OCI-LY3 (cell line): ENCODE results near the gene RAP1GAP.

Experiments used
- EZH2phosphoT487 ChIP-seq: fragments of 200-600 bp; shearing (Covaris generic); IDR thresholded peaks from 2 replicates; pipeline ENCODE4 v1.6.1; 2018; ENCODE audit warnings: antibody characterized with exemption, mixed run types, low read depth
- TF ChIP-seq, protein P1 (sequence below): fragments of 200-600, 300-600 bp; sonication (generic); IDR thresholded peaks from 2 replicates; pipeline ENCODE4 v1.5.1; 2014; ENCODE audit warnings: antibody characterized with exemption, low read length, low read depth

GRCh38 chr1:21573475-21573874 is 95.7 kb downstream of the RAP1GAP start:
- TF ChIP-seq, protein P1, sequence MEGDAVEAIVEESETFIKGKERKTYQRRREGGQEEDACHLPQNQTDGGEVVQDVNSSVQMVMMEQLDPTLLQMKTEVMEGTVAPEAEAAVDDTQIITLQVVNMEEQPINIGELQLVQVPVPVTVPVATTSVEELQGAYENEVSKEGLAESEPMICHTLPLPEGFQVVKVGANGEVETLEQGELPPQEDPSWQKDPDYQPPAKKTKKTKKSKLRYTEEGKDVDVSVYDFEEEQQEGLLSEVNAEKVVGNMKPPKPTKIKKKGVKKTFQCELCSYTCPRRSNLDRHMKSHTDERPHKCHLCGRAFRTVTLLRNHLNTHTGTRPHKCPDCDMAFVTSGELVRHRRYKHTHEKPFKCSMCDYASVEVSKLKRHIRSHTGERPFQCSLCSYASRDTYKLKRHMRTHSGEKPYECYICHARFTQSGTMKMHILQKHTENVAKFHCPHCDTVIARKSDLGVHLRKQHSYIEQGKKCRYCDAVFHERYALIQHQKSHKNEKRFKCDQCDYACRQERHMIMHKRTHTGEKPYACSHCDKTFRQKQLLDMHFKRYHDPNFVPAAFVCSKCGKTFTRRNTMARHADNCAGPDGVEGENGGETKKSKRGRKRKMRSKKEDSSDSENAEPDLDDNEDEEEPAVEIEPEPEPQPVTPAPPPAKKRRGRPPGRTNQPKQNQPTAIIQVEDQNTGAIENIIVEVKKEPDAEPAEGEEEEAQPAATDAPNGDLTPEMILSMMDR = no peak
- no peak for TF ChIP-seq EZH2phosphoT487
